Keratinocyte (primary cell): ENCODE measurements around the gene HMGB2. TPM values are rescaled to one million over a fixed set of nuclear protein-coding genes. Genes with fewer than 3 reads are reported as not detected.

ENCODE experiments used
- DNase-seq: peaks from one replicate; pipeline ENCODE4 v3.0.0-alpha.2; 2011; ENCODE audit warnings: low read depth, missing footprints, low spot score
- FAIRE-seq: peaks from 2 replicates; lab custom pipeline; 2011; peaks lifted over from hg19 to GRCh38; lab: Jason Lieb, UNC
- H2AFZ ChIP-seq: 2 replicates; pipeline ENCODE4 v1.6.0; 2012; ENCODE audit warnings: low read length, control low read depth, inconsistent platforms; ENCODE audit not compliant: control insufficient read depth
- H3K27ac ChIP-seq: 2 replicates; pipeline ENCODE4 v1.5.1; 2011; ENCODE audit warnings: low read length; ENCODE audit not compliant: control insufficient read depth, insufficient read depth
- H3K27me3 ChIP-seq: 3 replicates; pipeline ENCODE4 v1.6.0; 2011; ENCODE audit warnings: low read length; ENCODE audit not compliant: control insufficient read depth, insufficient read depth; ENCODE audit errors: extremely low read depth
- H3K36me3 ChIP-seq, 2 experiments: 2 replicates in 1 of 2; 3 replicates in 1 of 2; pipeline ENCODE4 v1.5.1; 2011; ENCODE audit warnings: low read length in 2 of 2, mild to moderate bottlenecking in 1 of 2; ENCODE audit not compliant: control insufficient read depth in 2 of 2, insufficient read depth in 2 of 2; ENCODE audit errors: extremely low read depth in 1 of 2
- H3K4me1 ChIP-seq: 3 replicates; pipeline ENCODE4 v1.5.1; 2011; ENCODE audit warnings: low read length; ENCODE audit not compliant: control insufficient read depth, insufficient read depth; ENCODE audit errors: extremely low read depth
- H3K4me2 ChIP-seq: 3 replicates; pipeline ENCODE4 v1.6.0; 2011; ENCODE audit warnings: low read depth, low read length; ENCODE audit not compliant: control insufficient read depth, insufficient read depth; ENCODE audit errors: extremely low read depth
- H3K4me3 ChIP-seq, 3 experiments: fragments of 200-600 bp in 1 of 3; sonication (generic) in 1 of 3; 2 replicates in 2 of 3; 3 replicates in 1 of 3; pipeline ENCODE4 v1.5.1; 2011 to 2016; ENCODE audit warnings: low read length in 3 of 3, mild to moderate bottlenecking in 3 of 3, control low read depth in 2 of 3, inconsistent platforms in 1 of 3, low read depth in 1 of 3, mixed read lengths in 1 of 3, mixed run types in 1 of 3, moderate library complexity in 1 of 3; ENCODE audit not compliant: control insufficient read depth in 2 of 3, insufficient read depth in 2 of 3; ENCODE audit errors: extremely low read depth in 1 of 3
- H3K79me2 ChIP-seq: 2 replicates; pipeline ENCODE4 v1.6.0; 2012; ENCODE audit warnings: low read length; ENCODE audit not compliant: control insufficient read depth, insufficient read depth
- H3K9ac ChIP-seq: 3 replicates; pipeline ENCODE4 v1.6.0; 2011; ENCODE audit warnings: low read length; ENCODE audit not compliant: control insufficient read depth, insufficient read depth; ENCODE audit errors: extremely low read depth
- H3K9me1 ChIP-seq: 3 replicates; pipeline ENCODE4 v1.6.0; 2011; ENCODE audit warnings: low read length; ENCODE audit not compliant: control insufficient read depth, insufficient read depth; ENCODE audit errors: extremely low read depth
- H3K9me3 ChIP-seq: 2 replicates; pipeline ENCODE4 v1.5.1; 2012; ENCODE audit warnings: low read depth, low read length; ENCODE audit not compliant: control insufficient read depth
- H4K20me1 ChIP-seq: 3 replicates; pipeline ENCODE4 v1.6.0; 2011; ENCODE audit warnings: low read length; ENCODE audit not compliant: control insufficient read depth, insufficient read depth; ENCODE audit errors: extremely low read depth
- EZH2 ChIP-seq: IDR thresholded peaks from one replicate; pipeline ENCODE4 v1.6.1; 2012; ENCODE audit warnings: inconsistent platforms, mild to moderate bottlenecking, low read length, moderate library complexity
- dilution Hi-C: fragments of 300-500 bp; cut with MboI; formaldehyde crosslinking; loops from one replicate; pipeline ENCODE4 v1.7.0; 2020; ENCODE audit warnings: low sequenced_read_pairs; ENCODE audit not compliant: extremely low pct_ligation_motif_present
- polyA plus RNA-seq, 5 experiments: library from polyadenylated mRNA; depleted of rRNA in 3 of 5; stranded (reverse) in 3 of 5; stranded (forward) in 1 of 5; unstranded in 1 of 5; fragments of >200 nt; gene quantifications; 1 replicate in 1 of 5; 2 replicates in 3 of 5; 3 replicates in 1 of 5; pipeline versions ENCODE4 v1.2.1 to v1.2.3, GENCODE V29; 2011 to 2012; ENCODE audit warnings: missing spikeins in 2 of 5, low read depth in 1 of 5, low replicate concordance in 1 of 5
- TF ChIP-seq, protein P1 (sequence below), 3 experiments: IDR thresholded peaks in 1 of 3; conservative IDR thresholded peaks in 1 of 3; optimal IDR thresholded peaks in 1 of 3; 2 replicates in 2 of 3; 3 replicates in 1 of 3; pipeline versions ENCODE3 to v1.5.1; 2011; ENCODE audit warnings: low read length in 3 of 3, mild to moderate bottlenecking in 3 of 3, moderate library complexity in 2 of 3, control low read depth in 1 of 3, inconsistent platforms in 1 of 3; ENCODE audit not compliant: insufficient read depth in 2 of 3; ENCODE audit errors: extremely low read depth in 1 of 3

HMGB2 gene
- polyA plus RNA-seq, 1 donor (not counting 4 experiments of a cell fraction or from before 2014, with no cell fraction given) = 55.9 TPM

DNA sequence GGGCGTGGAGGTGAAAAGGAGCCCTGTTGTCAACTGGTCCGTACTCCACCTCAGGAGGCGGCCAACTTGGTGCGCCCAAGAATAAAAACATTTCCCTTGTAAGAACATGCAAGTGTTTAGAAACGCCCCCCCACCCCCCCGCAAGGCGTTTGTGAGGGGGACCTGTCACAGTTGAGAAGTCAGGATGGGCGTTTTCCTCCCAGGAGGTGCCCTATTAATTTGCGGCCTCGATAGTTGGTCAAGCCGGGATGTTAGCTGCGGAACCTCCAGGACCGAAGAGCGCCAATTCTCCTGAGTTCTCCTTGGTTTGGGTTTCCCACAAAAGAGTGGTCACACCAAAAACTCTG lies 35.9 kb upstream of the HMGB2 start:
- H3K4me1 ChIP-seq = peaks cover 18% of the 10 kb centered on the region
- no peak for TF ChIP-seq EZH2
- TF ChIP-seq, protein P1, sequence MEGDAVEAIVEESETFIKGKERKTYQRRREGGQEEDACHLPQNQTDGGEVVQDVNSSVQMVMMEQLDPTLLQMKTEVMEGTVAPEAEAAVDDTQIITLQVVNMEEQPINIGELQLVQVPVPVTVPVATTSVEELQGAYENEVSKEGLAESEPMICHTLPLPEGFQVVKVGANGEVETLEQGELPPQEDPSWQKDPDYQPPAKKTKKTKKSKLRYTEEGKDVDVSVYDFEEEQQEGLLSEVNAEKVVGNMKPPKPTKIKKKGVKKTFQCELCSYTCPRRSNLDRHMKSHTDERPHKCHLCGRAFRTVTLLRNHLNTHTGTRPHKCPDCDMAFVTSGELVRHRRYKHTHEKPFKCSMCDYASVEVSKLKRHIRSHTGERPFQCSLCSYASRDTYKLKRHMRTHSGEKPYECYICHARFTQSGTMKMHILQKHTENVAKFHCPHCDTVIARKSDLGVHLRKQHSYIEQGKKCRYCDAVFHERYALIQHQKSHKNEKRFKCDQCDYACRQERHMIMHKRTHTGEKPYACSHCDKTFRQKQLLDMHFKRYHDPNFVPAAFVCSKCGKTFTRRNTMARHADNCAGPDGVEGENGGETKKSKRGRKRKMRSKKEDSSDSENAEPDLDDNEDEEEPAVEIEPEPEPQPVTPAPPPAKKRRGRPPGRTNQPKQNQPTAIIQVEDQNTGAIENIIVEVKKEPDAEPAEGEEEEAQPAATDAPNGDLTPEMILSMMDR (optimal IDR thresholded peaks at IDR 0.05 in 1 of 3, IDR thresholded peaks at IDR 0.05 in 1 of 3, conservative IDR thresholded peaks at IDR 0.05 in 1 of 3; ENCODE audit: extremely low read depth in 1 of 3, insufficient read depth in 2 of 3, low read length in 3 of 3) = no peak
- no peaks in the 10 kb centered on the region for H4K20me1 ChIP-seq
- dilution Hi-C loops = no loop called here
- no peaks in the 10 kb centered on the region for H3K36me3 ChIP-seq
- peaks cover 10% of the 10 kb centered on the region for H3K79me2 ChIP-seq
- H3K9me1 ChIP-seq = no peaks in the 10 kb centered on the region
- FAIRE-seq (no peak), DNase-seq (no peak)
- H3K4me2 ChIP-seq = peak overlapping the region; percentile 73
- H3K27ac ChIP-seq = peak overlapping the region; percentile 69
- H3K4me3 ChIP-seq = peak overlapping the region; percentile 55 to 91 (median 69)
- H2AFZ ChIP-seq = peak overlapping the region; percentile 93
- H3K27me3 ChIP-seq = no peaks in the 10 kb centered on the region
- peak overlapping the region; percentile 74 for H3K9ac ChIP-seq
- no peaks in the 10 kb centered on the region for H3K9me3 ChIP-seq

DNA sequence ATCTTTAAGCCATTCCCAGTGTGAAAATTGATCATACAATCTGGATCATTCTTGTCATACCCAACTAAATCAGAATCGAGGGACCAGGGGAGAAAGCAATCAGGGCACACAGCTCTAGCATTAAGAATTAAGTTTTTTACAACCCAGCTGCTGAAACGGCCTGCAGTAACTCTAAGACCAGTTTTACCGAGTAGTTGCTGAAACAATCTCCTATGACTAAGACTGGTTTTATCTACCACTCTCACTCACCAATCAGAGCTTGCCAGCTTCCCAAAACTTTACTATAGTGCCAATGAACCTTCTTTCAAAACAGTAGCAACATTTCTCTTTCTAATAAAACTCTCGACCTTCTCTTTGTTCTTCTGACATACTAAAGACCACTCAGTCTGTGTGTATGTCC lies 33.8 kb upstream of the HMGB2 start:
- Histone ChIP-seq H4K20me1 (no peaks in the 10 kb centered on the region), H3K9me1 (no peaks in the 10 kb centered on the region), H3K9ac (no peak overlapping the region), H3K4me3 (no peak overlapping the region), H3K9me3 (no peaks in the 10 kb centered on the region), H2AFZ (peak overlapping the region; percentile 1), H3K4me1 (peaks cover 18% of the 10 kb centered on the region), H3K4me2 (peak overlapping the region; percentile 3), H3K36me3 (no peaks in the 10 kb centered on the region), H3K79me2 (peaks cover 6% of the 10 kb centered on the region), H3K27ac (no peak overlapping the region), H3K27me3 (no peaks in the 10 kb centered on the region)
- TF ChIP-seq, protein P1 (optimal IDR thresholded peaks at IDR 0.05 in 1 of 3, IDR thresholded peaks at IDR 0.05 in 1 of 3, conservative IDR thresholded peaks at IDR 0.05 in 1 of 3; ENCODE audit: extremely low read depth in 1 of 3, insufficient read depth in 2 of 3, low read length in 3 of 3) = no peak
- TF ChIP-seq EZH2 = no peak
- FAIRE-seq (peak; percentile 9), DNase-seq (no peak)
- dilution Hi-C loops = no loop called here
